ENCODE data around the gene PRR35. TPM values are rescaled to one million over a fixed set of nuclear protein-coding genes. Genes with fewer than 3 reads are reported as not detected.

Gene PRR35
- total and polyA plus RNA-seq, 2 donors (not counting 3 experiments of a cell fraction or from before 2014, with no cell fraction given) = not detected

GRCh38 chr16:534856-535445 is 25.2 kb upstream of the PRR35 start:
- H3K4me1 ChIP-seq (ENCODE audit: control insufficient read depth, extremely low read depth, insufficient read depth, low read length) = peaks cover 1% of the 10 kb centered on the region
- no peaks in the 10 kb centered on the region for H3K9me3 ChIP-seq (replicated peaks; ENCODE audit: control insufficient read depth, insufficient read depth, low read length)
- H3K27ac ChIP-seq (ENCODE audit: insufficient read depth, low read depth, low read length) = no peak overlapping the region
- H3K36me3 ChIP-seq (ENCODE audit: control insufficient read depth in 2 of 2, extremely low read depth in 1 of 2, insufficient read depth in 2 of 2, low read length in 2 of 2) = peaks cover 2 to 3% of the 10 kb centered on the region in 2 experiments
- H4K20me1 ChIP-seq (replicated peaks; ENCODE audit: control insufficient read depth, extremely low read depth, insufficient read depth, low read length) = no peaks in the 10 kb centered on the region
- peaks cover 89% of the 10 kb centered on the region for H3K79me2 ChIP-seq (ENCODE audit: control insufficient read depth, insufficient read depth, low read length)
- TF ChIP-seq GATA2 (IDR thresholded peaks at IDR 0.05; ENCODE audit: insufficient read depth, insufficient read length, low read depth, low read length) (no peak), POLR2AphosphoS5 (IDR thresholded peaks at IDR 0.05; ENCODE audit: insufficient read depth, low read depth, low read length) (no peak), MAX (IDR thresholded peaks at IDR 0.05; ENCODE audit: insufficient read depth, insufficient read length) (no peak), MYC (IDR thresholded peaks at IDR 0.05; ENCODE audit: low read depth, low read length) (no peak), JUN (IDR thresholded peaks at IDR 0.05; ENCODE audit: borderline replicate concordance, insufficient read depth, insufficient read length, low read depth) (no peak), EZH2 (IDR thresholded peaks at IDR 0.05; ENCODE audit: borderline replicate concordance, low read depth, low read length, severe bottlenecking) (no peak)
- no peak for DNase-seq (ENCODE audit: low read depth, low spot score)
- no peak overlapping the region for H3K4me3 ChIP-seq (replicated peaks in 1 of 3; ENCODE audit: insufficient read depth in 1 of 3, low read depth in 1 of 3, low read length in 3 of 3)
- H3K4me2 ChIP-seq (ENCODE audit: insufficient read depth, low read length) = no peak overlapping the region
- BruUV-seq (replicated peaks) = no TSS peak
- ChIA-PET CTCF (interaction anchor here (0.7 to 1.5 kb wide), 2 partner anchors 39 to 42 kb away, joined by 3 to 4 read pairs; no protein-coding TSS in a partner anchor), POLR2A (no interaction called here)
- H2AFZ ChIP-seq (ENCODE audit: low read depth, low read length) = no peak overlapping the region
- dilution Hi-C loops (cut with MboI; ENCODE audit: extremely low pct_ligation_motif_present, low sequenced_read_pairs) = no loop called here
- intact Hi-C loops (cut with micrococcal nuclease) = no loop called here
- H3K9me1 ChIP-seq (replicated peaks; ENCODE audit: control insufficient read depth, extremely low read depth, insufficient read depth, low read length) = no peaks in the 10 kb centered on the region
- no peak for FAIRE-seq
- no peaks in the 10 kb centered on the region for H3K27me3 ChIP-seq (ENCODE audit: control insufficient read depth in 2 of 2, insufficient read depth in 2 of 2, low read length in 2 of 2)
- no peak overlapping the region for H3K9ac ChIP-seq (replicated peaks; ENCODE audit: extremely low read depth, insufficient read depth, low read length)

Measured in endothelial cell of umbilical vein (primary cell).